Thyroid gland (tissue), 4 donors: ENCODE data around the gene TRAF3IP1. TPM values are rescaled to one million over a fixed set of nuclear protein-coding genes. Genes with fewer than 3 reads are reported as not detected.

ENCODE experiments used
- DNase-seq, 2 donors: peaks; one replicate each; pipeline ENCODE4 v3.0.0-alpha.2; 2019
- H3K27ac ChIP-seq, 3 donors: fragments of 200-600 bp; sonication (generic); 1 replicate in 2 of 3; 2 replicates in 1 of 3; pipeline ENCODE4 v1.5.1; 2016 to 2019; ENCODE audit warnings: mild to moderate bottlenecking in 1 of 3, moderate library complexity in 1 of 3
- H3K27me3 ChIP-seq: fragments of 200-600 bp; sonication (generic); one replicate; pipeline ENCODE4 v1.5.1; 2019
- H3K36me3 ChIP-seq, 2 donors: fragments of 200-600 bp; sonication (generic); one replicate each; pipeline ENCODE4 v1.5.1; 2016 to 2019
- H3K4me1 ChIP-seq, 2 donors: fragments of 200-600 bp; sonication (generic); one replicate each; pipeline ENCODE4 v1.5.1; 2017 to 2019
- H3K4me3 ChIP-seq, 3 donors: fragments of 200-600 bp; sonication (generic); replicated peaks in 1 of 3; 1 replicate in 2 of 3; 2 replicates in 1 of 3; pipeline ENCODE4 v1.5.1; 2016; ENCODE audit warnings: mild to moderate bottlenecking in 1 of 3
- H3K9me3 ChIP-seq: fragments of 200-600 bp; sonication (generic); one replicate; pipeline ENCODE4 v1.5.1; 2017
- CTCF ChIP-seq, 6 experiments: fragments of 200-600 bp in 3 of 6; fragments of 450-650 bp in 3 of 6; sonication (generic) in 3 of 6; IDR thresholded peaks; one replicate each; pipeline ENCODE4 v1.5.1; 2016 to 2019; ENCODE audit warnings: antibody characterized with exemption in 6 of 6, mild to moderate bottlenecking in 2 of 6, inconsistent platforms in 1 of 6, moderate library complexity in 1 of 6
- POLR2A ChIP-seq, 2 donors: fragments of 450-650 bp; IDR thresholded peaks; one replicate each; pipeline ENCODE4 v1.6.1; 2017; ENCODE audit warnings: antibody characterized with exemption in 2 of 2, mild to moderate bottlenecking in 2 of 2, moderate library complexity in 1 of 2
- WGBS, 2 donors: methylation state at CpG; one replicate each; pipeline ENCODE4 v1.1.5; 2017; 5-methylcytosine and 5-hydroxymethylcytosine counted together
- intact Hi-C: fragments of 100-400 bp; cut with DNase I; formaldehyde crosslinking; loops from one replicate; pipeline ENCODE4 v1.15.1; 2023
- total RNA-seq, 4 donors: library from RNA; depleted of rRNA; stranded (reverse); fragments of >200 nt; gene quantifications; one replicate each; pipeline ENCODE4 v1.2.3, GENCODE V29; 2016

The TRAF3IP1 gene
- total RNA-seq, 4 donors from 2014 or later: 19.5 to 24.7 (median 22.2) TPM

DNA sequence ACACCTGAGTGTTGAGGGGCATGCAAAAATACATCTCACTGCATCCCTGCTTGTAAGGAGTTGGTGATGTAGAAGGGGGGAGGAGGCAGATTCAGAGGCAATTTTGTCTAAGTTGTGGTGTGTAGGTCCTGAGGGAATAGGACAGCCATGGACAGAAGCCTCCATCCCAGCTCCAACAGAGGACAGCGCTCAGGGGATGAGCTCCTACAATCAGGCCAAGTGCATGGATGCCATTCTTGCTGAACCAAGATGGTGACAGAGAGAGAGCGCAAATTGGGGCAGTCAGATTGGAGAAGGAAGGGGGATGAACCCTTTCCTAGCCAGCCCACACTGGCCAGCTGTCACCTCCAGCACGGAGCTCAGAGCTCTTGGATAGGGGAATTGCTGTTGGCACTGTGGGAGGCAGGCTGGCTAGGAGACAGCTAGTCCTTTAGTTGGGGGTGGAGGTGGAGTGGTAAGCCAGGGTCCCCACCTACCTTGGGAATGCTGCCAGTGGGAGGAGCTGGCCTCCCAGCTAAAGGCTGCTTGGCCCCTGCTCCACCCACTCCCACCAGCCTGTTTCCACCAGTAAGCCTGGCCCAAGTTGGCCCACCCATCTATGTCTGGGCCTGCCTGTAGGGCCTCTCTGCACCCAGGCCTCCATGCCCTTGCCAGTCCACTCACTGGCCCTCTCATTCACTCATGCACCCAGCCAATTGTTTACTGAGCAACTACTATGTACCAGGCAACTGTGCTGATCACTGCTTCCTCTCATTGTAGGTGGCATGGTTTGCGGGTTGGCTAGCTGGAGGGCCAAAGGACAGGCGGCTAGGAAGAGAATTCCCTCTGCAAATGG is 29.4 kb upstream of the TRAF3IP1 start:
- Histone ChIP-seq H3K27ac (no peak overlapping the region), H3K36me3 (no peaks in the 10 kb centered on the region), H3K27me3 (no peaks in the 10 kb centered on the region), H3K4me3 (no peak overlapping the region), H3K4me1 (peaks cover 17 to 38% of the 10 kb centered on the region in 2 donors), H3K9me3 (no peaks in the 10 kb centered on the region)
- DNase-seq: no peak
- TF ChIP-seq CTCF (IDR thresholded peaks at IDR 0.05) (no peak), POLR2A (IDR thresholded peaks at IDR 0.05) (no peak)
- WGBS, 2 donors: 95% methylated on average over 3 to 5 of the region's 5 CpGs
- intact Hi-C loops: no loop called here

- WGBS, 2 donors: 93 to 97% methylated on average over 4 to 8 of the region's 8 CpGs
Measured at GRCh38 chr2:238291550-238292281, 28.6 kb upstream of the TRAF3IP1 start.

DNA sequence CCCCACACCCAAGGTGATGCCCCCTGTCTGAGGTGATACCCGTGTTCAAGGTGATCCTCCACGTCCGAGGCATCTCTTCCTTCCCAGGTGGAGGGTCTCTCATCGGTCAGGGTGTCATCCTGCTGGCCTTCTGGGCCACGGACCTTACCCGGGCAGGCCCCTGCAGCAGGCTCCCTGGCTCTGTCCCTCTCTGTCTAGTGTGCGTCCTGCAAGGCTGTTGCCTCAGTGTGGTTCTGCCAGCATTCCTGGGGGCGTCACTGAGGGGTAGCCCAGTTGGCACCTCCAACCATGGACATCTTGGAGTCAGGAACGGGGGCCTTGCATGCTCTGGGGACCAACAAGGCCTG is 26.3 kb upstream of the TRAF3IP1 start:
- no peak for DNase-seq
- no peaks in the 10 kb centered on the region for H3K36me3 ChIP-seq
- 90 to 96% methylated on average over 6 to 8 of the region's 9 CpGs for WGBS, 2 donors
- H3K4me3 ChIP-seq: no peak overlapping the region
- peaks cover 0 to 18% of the 10 kb centered on the region in 2 donors for H3K4me1 ChIP-seq
- H3K27me3 ChIP-seq: no peaks in the 10 kb centered on the region
- no peak for TF ChIP-seq CTCF (IDR thresholded peaks at IDR 0.05)
- TF ChIP-seq POLR2A (IDR thresholded peaks at IDR 0.05): no peak
- no peaks in the 10 kb centered on the region for H3K9me3 ChIP-seq
- intact Hi-C loops: no loop called here
- H3K27ac ChIP-seq: no peak overlapping the region

More at GRCh38 chr2:238291550-238292281, 28.6 kb upstream of the TRAF3IP1 start:
- TF ChIP-seq CTCF (IDR thresholded peaks at IDR 0.05) (no peak), POLR2A (IDR thresholded peaks at IDR 0.05) (no peak)
- Histone ChIP-seq H3K27ac (no peak overlapping the region), H3K4me3 (no peak overlapping the region), H3K4me1 (peaks cover 11 to 30% of the 10 kb centered on the region in 2 donors), H3K9me3 (no peaks in the 10 kb centered on the region), H3K27me3 (no peaks in the 10 kb centered on the region), H3K36me3 (no peaks in the 10 kb centered on the region)
- intact Hi-C loops: no loop called here
- DNase-seq: no peak

DNA sequence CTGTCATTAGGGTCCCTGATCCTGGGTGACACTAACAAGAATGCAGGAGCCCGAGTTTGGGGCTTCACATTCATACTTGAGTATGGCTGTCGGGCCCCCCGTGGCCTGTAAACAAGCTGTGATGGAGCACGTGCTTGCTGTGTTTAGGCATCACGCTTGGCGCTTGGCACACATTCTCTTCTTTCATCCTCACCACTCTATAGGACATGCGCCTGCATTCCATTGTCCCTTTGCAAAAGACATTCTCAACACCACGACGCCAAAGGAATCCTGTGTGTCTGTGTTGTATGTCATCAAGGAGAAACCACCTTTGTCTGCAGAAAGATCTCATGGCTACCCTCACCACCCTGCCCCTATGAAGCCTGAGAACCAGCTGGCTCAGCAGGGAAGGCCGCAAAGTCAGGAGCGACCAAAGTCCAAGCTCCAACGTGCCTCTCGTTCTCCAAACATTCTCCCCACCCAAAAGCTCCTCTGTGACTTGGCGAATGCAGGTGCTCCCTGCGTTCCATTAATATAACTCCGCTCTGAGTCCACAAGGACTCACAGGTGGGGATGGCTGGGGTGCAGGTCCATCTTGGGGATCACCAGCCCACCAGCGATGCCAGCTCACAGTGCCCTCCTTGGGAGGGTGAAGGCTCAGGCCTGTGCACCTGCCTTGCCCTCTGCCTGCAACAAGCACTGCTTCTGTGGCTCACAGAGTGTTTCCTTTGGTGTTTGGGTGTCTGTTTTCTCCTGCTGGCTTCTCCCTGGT is 25.8 kb upstream of the TRAF3IP1 start:
- Histone ChIP-seq H3K4me3 (no peak overlapping the region), H3K27ac (no peak overlapping the region), H3K36me3 (no peaks in the 10 kb centered on the region), H3K4me1 (peaks cover 5 to 16% of the 10 kb centered on the region in 2 donors), H3K27me3 (no peaks in the 10 kb centered on the region), H3K9me3 (no peaks in the 10 kb centered on the region)
- 84 to 92% methylated on average over 16 to 17 of the region's 17 CpGs for WGBS, 2 donors
- intact Hi-C loops: no loop called here
- no peak for TF ChIP-seq CTCF (IDR thresholded peaks at IDR 0.05)
- no peak for TF ChIP-seq POLR2A (IDR thresholded peaks at IDR 0.05)
- no peak for DNase-seq
